SU-DHL-6 (cell line): Measurements from ENCODE around the gene PRSS57.

Experiments
- H2AFZ ChIP-seq: fragments of 200-600 bp; sonication (generic); 2 replicates; pipeline ENCODE4 v1.6.1; 2014; ENCODE audit warnings: low read depth, mild to moderate bottlenecking, moderate library complexity, mixed read lengths, antibody characterized with exemption, low read length; ENCODE audit not compliant: severe bottlenecking
- H3F3A ChIP-seq: fragments of 200-600 bp; shearing (Covaris generic); 2 replicates; pipeline ENCODE4 v1.6.0; 2016; ENCODE audit warnings: antibody characterized with exemption, mild to moderate bottlenecking; ENCODE audit not compliant: insufficient read depth
- H3K27ac ChIP-seq: fragments of 200-600 bp; sonication (generic); 2 replicates; pipeline ENCODE4 v1.5.1; 2016; ENCODE audit warnings: low read depth, mild to moderate bottlenecking, low read length, moderate library complexity, mixed read lengths
- H3K27me3 ChIP-seq: fragments of 200-600 bp; sonication (generic), shearing (Covaris generic); 2 replicates; pipeline ENCODE4 v1.6.0; 2014; ENCODE audit warnings: mild to moderate bottlenecking, low read length
- H3K36me3 ChIP-seq: fragments of 200-600 bp; sonication (generic); 2 replicates; pipeline ENCODE4 v1.6.1; 2014; ENCODE audit warnings: mild to moderate bottlenecking, low read length, mixed read lengths
- H3K4me2 ChIP-seq: fragments of 300-600, 200-600 bp; shearing (Covaris generic), sonication (generic); 2 replicates; pipeline ENCODE4 v1.6.0; 2014; ENCODE audit warnings: low read length, low read depth, mild to moderate bottlenecking; ENCODE audit not compliant: poor library complexity, severe bottlenecking
- H3K4me3 ChIP-seq: fragments of 200-600 bp; sonication (generic); 2 replicates; pipeline ENCODE4 v1.5.1; 2014; ENCODE audit warnings: antibody characterized with exemption, low read length, mild to moderate bottlenecking, mixed read lengths; ENCODE audit not compliant: insufficient read depth, poor library complexity, severe bottlenecking
- H3K79me2 ChIP-seq: fragments of 200-600 bp; sonication (generic); 2 replicates; pipeline ENCODE4 v1.6.1; 2014; ENCODE audit warnings: mild to moderate bottlenecking, low read length, moderate library complexity; ENCODE audit not compliant: insufficient read depth
- H3K9ac ChIP-seq: fragments of 200-600 bp; sonication (generic); 2 replicates; pipeline ENCODE4 v1.7.0; 2014; ENCODE audit warnings: mild to moderate bottlenecking, low read length
- H3K9me2 ChIP-seq: fragments of 200-600 bp; sonication (generic); replicated peaks from 2 replicates; pipeline ENCODE4 v1.6.1; 2014; ENCODE audit warnings: low read length; ENCODE audit not compliant: insufficient read depth
- H3K9me3 ChIP-seq: fragments of 200-600 bp; sonication (generic); 2 replicates; pipeline ENCODE4 v1.6.1; 2014; ENCODE audit warnings: low read length, mixed read lengths; ENCODE audit not compliant: insufficient read depth
- H4K20me1 ChIP-seq: fragments of 200-600 bp; sonication (generic); 2 replicates; pipeline ENCODE4 v1.6.1; 2014; ENCODE audit warnings: low read depth, mild to moderate bottlenecking, antibody characterized with exemption, low read length, moderate library complexity, mixed read lengths
- CTCF ChIP-seq: fragments of 200-600 bp; sonication (generic); IDR thresholded peaks from one replicate; pipeline ENCODE4 v1.5.1; 2017; ENCODE audit warnings: antibody characterized with exemption, mild to moderate bottlenecking, low read length, moderate library complexity; ENCODE audit not compliant: insufficient read depth, poor library complexity, severe bottlenecking
- EZH2phosphoT487 ChIP-seq: fragments of 200-600 bp; sonication (generic), shearing (Covaris generic); conservative IDR thresholded peaks from 2 replicates; pipeline ENCODE4 v1.6.1; 2018; ENCODE audit warnings: mild to moderate bottlenecking, antibody characterized with exemption, low read length, moderate library complexity, mixed read lengths

The PRSS57 gene

DNA sequence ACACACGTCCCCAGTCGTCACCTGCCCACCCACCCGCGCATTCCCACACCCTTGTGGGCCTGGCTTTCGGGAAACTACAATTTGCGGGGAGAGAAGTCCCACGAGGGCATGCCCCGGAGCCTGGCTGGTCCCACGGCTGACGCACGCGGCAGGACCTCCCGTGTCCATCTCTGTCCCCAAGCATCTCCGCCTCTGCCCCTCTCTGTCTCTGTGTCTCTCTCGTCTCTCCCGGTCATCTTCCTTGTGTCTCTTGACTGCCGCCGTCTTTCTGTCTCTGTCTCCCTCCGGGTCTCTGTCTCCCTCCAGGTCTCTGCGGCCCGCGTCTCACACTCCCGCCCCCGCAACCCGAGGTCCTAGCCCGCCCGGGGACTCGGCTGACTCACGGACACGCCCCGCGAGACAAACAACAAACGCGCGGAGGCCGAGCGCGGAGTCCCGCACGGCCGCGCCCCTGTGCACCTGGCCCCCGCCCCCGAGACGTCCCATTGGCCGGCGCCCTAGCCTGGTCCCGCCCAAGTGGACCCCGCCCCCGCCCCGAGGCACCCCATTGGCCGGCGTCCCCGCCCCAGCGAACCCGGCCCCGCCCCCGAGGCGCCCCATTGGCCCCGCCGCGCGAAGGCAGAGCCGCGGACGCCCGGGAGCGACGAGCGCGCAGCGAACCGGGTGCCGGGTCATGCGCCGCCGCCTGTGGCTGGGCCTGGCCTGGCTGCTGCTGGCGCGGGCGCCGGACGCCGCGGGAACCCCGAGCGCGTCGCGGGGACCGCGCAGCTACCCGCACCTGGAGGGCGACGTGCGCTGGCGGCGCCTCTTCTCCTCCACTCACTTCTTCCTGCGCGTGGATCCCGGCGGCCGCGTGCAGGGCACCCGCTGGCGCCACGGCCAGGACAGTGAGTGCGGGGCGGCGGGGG lies 55.7 kb downstream of the PRSS57 start, which contains the start of gene FGF22:
Gene FGF22, plus strand, starts transcription at position 627 of the 908 bp plus-strand sequence. Its CDS starts 47 bp downstream, at position 674.
- Histone ChIP-seq H3K4me3 (peak within 1 kb of the TSS; percentile 50), H3K4me2 (peak within 1 kb of the TSS; percentile 85), H3K9me2 (no peaks in the 10 kb centered on the region), H3K27ac (no peak within 1 kb of the TSS), H3K36me3 (no peaks in the 10 kb centered on the region), H3K9me3 (no peaks in the 10 kb centered on the region), H3K79me2 (no peaks in the 10 kb centered on the region), H3K9ac (peak within 1 kb of the TSS; percentile 35; the same call in 1 of the 2 replicates), H3K27me3 (no peaks in the 10 kb centered on the region), H2AFZ (no peak within 1 kb of the TSS), H3F3A (no peaks in the 10 kb centered on the region), H4K20me1 (no peaks in the 10 kb centered on the region)
- no peak for TF ChIP-seq CTCF
- no peak for TF ChIP-seq EZH2phosphoT487

DNA sequence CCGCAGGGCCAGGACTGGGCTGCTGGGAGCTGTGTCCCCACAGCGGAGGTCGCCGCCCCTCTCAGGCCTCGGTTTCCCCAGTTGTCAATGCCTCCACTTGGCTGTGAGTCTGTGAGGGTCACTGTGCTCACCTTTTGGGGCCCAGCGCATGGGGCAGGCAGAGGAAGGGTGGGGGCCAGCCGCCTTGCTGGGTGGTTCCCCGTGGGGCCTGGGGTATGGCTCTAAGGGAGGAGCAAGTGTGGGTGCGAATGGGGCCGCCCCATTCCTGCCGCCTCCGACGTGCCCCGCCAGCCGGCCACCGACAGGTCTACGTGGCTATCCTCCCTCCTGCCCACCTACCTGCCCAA lies 56.4 kb downstream of the PRSS57 start:
- Histone ChIP-seq H3K27me3 (no peaks in the 10 kb centered on the region), H3K4me2 (peak overlapping the region; percentile 85), H3K36me3 (no peaks in the 10 kb centered on the region), H3K4me3 (no peak overlapping the region), H3K27ac (no peak overlapping the region), H3K9me3 (no peaks in the 10 kb centered on the region), H4K20me1 (no peaks in the 10 kb centered on the region), H2AFZ (no peak overlapping the region), H3F3A (no peaks in the 10 kb centered on the region), H3K9ac (0 out of 2 replicates have a peak overlapping the region, but pooled peaks have one; percentile 35), H3K9me2 (no peaks in the 10 kb centered on the region), H3K79me2 (no peaks in the 10 kb centered on the region)
- TF ChIP-seq EZH2phosphoT487 (no peak), CTCF (no peak)
